ENCODE results near the gene PRICKLE1. TPM values are rescaled to one million over a fixed set of nuclear protein-coding genes. Genes with fewer than 3 reads are reported as not detected.

The PRICKLE1 gene
- polyA plus RNA-seq, 1 donor (not counting 4 experiments of a cell fraction or from before 2014, with no cell fraction given), result 3.5 TPM

DNA sequence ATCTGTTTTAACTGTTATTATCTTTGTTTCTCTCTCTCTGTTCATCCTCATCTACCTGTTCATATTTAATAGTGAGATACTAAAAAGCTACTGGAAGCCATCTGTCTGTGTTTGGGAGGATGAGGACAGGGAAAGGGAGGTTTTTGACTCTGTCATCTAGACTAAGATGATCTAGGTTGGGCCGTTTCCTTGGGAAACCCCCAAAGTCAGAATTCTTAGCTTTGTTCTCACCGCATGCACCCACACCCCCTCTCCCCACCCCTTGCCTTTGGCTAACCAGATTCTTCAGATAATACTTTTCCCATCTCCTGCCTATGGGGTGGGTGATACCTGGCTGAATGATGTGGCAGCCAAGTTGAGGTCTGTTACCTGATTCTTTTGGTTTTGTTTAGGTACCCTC is 73.0 kb downstream of the PRICKLE1 start:
- H3K79me2 ChIP-seq (ENCODE audit: control insufficient read depth, insufficient read depth, low read length), result no peaks in the 10 kb centered on the region
- no peaks in the 10 kb centered on the region for H3K27me3 ChIP-seq (ENCODE audit: control insufficient read depth, extremely low read depth, insufficient read depth, low read length)
- no peak overlapping the region for H3K4me3 ChIP-seq (ENCODE audit: control insufficient read depth in 2 of 3, extremely low read depth in 1 of 3, insufficient read depth in 2 of 3, low read depth in 1 of 3, low read length in 3 of 3)
- dilution Hi-C loops (cut with MboI; ENCODE audit: extremely low pct_ligation_motif_present, low sequenced_read_pairs), result no loop called here
- FAIRE-seq (no peak), DNase-seq (ENCODE audit: low read depth, low spot score) (no peak)
- H3K9me1 ChIP-seq (ENCODE audit: control insufficient read depth, extremely low read depth, insufficient read depth, low read length), result peaks cover 2% of the 10 kb centered on the region
- no peaks in the 10 kb centered on the region for H3K4me1 ChIP-seq (ENCODE audit: control insufficient read depth, extremely low read depth, insufficient read depth, low read length)
- no peak overlapping the region for H3K4me2 ChIP-seq (ENCODE audit: control insufficient read depth, extremely low read depth, insufficient read depth, low read depth, low read length)
- H2AFZ ChIP-seq (ENCODE audit: control insufficient read depth, low read length), result no peak overlapping the region
- TF ChIP-seq EZH2 (IDR thresholded peaks at IDR 0.05; ENCODE audit: low read length), result no peak
- no peak for TF ChIP-seq CTCF (optimal IDR thresholded peaks at IDR 0.05 in 1 of 3, IDR thresholded peaks at IDR 0.05 in 1 of 3, conservative IDR thresholded peaks at IDR 0.05 in 1 of 3; ENCODE audit: extremely low read depth in 1 of 3, insufficient read depth in 2 of 3, low read length in 3 of 3)
- no peaks in the 10 kb centered on the region for H4K20me1 ChIP-seq (ENCODE audit: control insufficient read depth, extremely low read depth, insufficient read depth, low read length)
- peaks cover 2% of the 10 kb centered on the region for H3K9me3 ChIP-seq (ENCODE audit: control insufficient read depth, low read depth, low read length)
- H3K36me3 ChIP-seq (ENCODE audit: control insufficient read depth in 2 of 2, extremely low read depth in 1 of 2, insufficient read depth in 2 of 2, low read length in 2 of 2), result no peaks in the 10 kb centered on the region
- no peak overlapping the region for H3K9ac ChIP-seq (ENCODE audit: control insufficient read depth, extremely low read depth, insufficient read depth, low read length)
- H3K27ac ChIP-seq (ENCODE audit: control insufficient read depth, insufficient read depth, low read length), result no peak overlapping the region

DNA sequence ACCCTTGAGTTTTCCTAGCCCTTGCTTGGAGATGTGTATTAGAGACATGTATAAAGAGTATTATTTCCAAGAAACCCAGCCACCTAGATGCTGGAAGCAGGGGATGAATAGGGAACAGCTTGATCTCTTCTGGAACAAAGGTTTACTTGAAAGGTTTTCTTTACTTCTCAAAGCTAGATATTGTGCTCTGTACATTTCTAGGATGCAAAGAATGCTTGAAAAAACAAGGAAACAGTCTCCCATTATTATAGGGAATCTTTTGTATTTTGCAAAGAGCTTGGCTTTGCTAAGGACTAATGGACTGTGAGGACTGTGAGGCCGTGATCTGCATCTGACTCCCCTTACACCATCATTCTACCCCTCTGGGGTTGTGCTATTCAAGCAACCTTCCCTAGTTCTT is 77.9 kb downstream of the PRICKLE1 start:
- Histone ChIP-seq H3K27ac (ENCODE audit: control insufficient read depth, insufficient read depth, low read length) (no peak overlapping the region), H3K4me2 (ENCODE audit: control insufficient read depth, extremely low read depth, insufficient read depth, low read depth, low read length) (no peak overlapping the region), H3K79me2 (ENCODE audit: control insufficient read depth, insufficient read depth, low read length) (no peaks in the 10 kb centered on the region), H4K20me1 (ENCODE audit: control insufficient read depth, extremely low read depth, insufficient read depth, low read length) (no peaks in the 10 kb centered on the region), H3K36me3 (ENCODE audit: control insufficient read depth in 2 of 2, extremely low read depth in 1 of 2, insufficient read depth in 2 of 2, low read length in 2 of 2) (no peaks in the 10 kb centered on the region), H3K9me3 (ENCODE audit: control insufficient read depth, low read depth, low read length) (peaks cover under 1% of the 10 kb centered on the region), H3K27me3 (ENCODE audit: control insufficient read depth, extremely low read depth, insufficient read depth, low read length) (no peaks in the 10 kb centered on the region), H2AFZ (ENCODE audit: control insufficient read depth, low read length) (no peak overlapping the region), H3K4me1 (ENCODE audit: control insufficient read depth, extremely low read depth, insufficient read depth, low read length) (no peaks in the 10 kb centered on the region), H3K9ac (ENCODE audit: control insufficient read depth, extremely low read depth, insufficient read depth, low read length) (no peak overlapping the region), H3K4me3 (ENCODE audit: control insufficient read depth in 2 of 3, extremely low read depth in 1 of 3, insufficient read depth in 2 of 3, low read depth in 1 of 3, low read length in 3 of 3) (no peak overlapping the region), H3K9me1 (ENCODE audit: control insufficient read depth, extremely low read depth, insufficient read depth, low read length) (no peaks in the 10 kb centered on the region)
- no peak for TF ChIP-seq EZH2 (IDR thresholded peaks at IDR 0.05; ENCODE audit: low read length)
- no peak for TF ChIP-seq CTCF (optimal IDR thresholded peaks at IDR 0.05 in 1 of 3, IDR thresholded peaks at IDR 0.05 in 1 of 3, conservative IDR thresholded peaks at IDR 0.05 in 1 of 3; ENCODE audit: extremely low read depth in 1 of 3, insufficient read depth in 2 of 3, low read length in 3 of 3)
- no peak for DNase-seq (ENCODE audit: low read depth, low spot score)
- dilution Hi-C loops (cut with MboI; ENCODE audit: extremely low pct_ligation_motif_present, low sequenced_read_pairs), result no loop called here
- no peak for FAIRE-seq
